Prostate gland (tissue), 2 donors: ENCODE measurements around the gene SRP68. TPM values are rescaled to one million over a fixed set of nuclear protein-coding genes. Genes with fewer than 3 reads are reported as not detected.

Experiments
- DNase-seq: peaks from one replicate; pipeline ENCODE4 v3.0.0-alpha.2; 2019; ENCODE audit warnings: low spot score
- H3K27ac ChIP-seq, 2 donors: fragments of 200-600 bp; sonication (generic); 2 replicates each; pipeline ENCODE4 v1.5.1; 2017 to 2019
- H3K27me3 ChIP-seq: fragments of 200-600 bp; sonication (generic); replicated peaks from 2 replicates; pipeline ENCODE4 v1.5.1; 2019; ENCODE audit not compliant: insufficient read depth
- H3K36me3 ChIP-seq, 2 donors: fragments of 200-600 bp; sonication (generic); 1 replicate in 1 of 2; 2 replicates in 1 of 2; pipeline versions ENCODE4 v1.5.1 to v1.8.1; 2017 to 2019
- H3K4me1 ChIP-seq: fragments of 200-600 bp; sonication (generic); replicated peaks from 2 replicates; pipeline ENCODE4 v1.5.1; 2019
- H3K4me3 ChIP-seq, 2 donors: fragments of 200-600 bp; sonication (generic); 2 replicates each; pipeline ENCODE4 v1.5.1; 2017 to 2019
- H3K9me3 ChIP-seq: fragments of 200-600 bp; sonication (generic); 2 replicates; pipeline ENCODE4 v1.5.1; 2017
- POLR2A ChIP-seq: fragments of 450-650 bp; IDR thresholded peaks from one replicate; pipeline ENCODE4 v1.6.1; 2016; ENCODE audit warnings: antibody characterized with exemption, mild to moderate bottlenecking
- POLR2AphosphoS5 ChIP-seq: sonication (generic); formaldehyde crosslinking; IDR thresholded peaks from one replicate; pipeline ENCODE4 v1.6.1; 2017; ENCODE audit warnings: antibody characterized with exemption
- WGBS: methylation state at CpG from one replicate; pipeline ENCODE4 v1.1.5; 2018; 5-methylcytosine and 5-hydroxymethylcytosine counted together
- intact Hi-C: fragments of 100-400 bp; cut with DNase I; formaldehyde crosslinking; loops from one replicate; pipeline ENCODE4 v1.14.2; 2022
- total RNA-seq, 2 donors: library from RNA; depleted of rRNA; stranded (reverse); fragments of >200 nt; gene quantifications; one replicate each; pipeline ENCODE4 v1.1.0, GENCODE V29; 2016
- TF ChIP-seq, protein P1 (sequence below), 4 experiments: fragments of 200-600 bp in 2 of 4; fragments of 450-650 bp in 2 of 4; sonication (generic) in 2 of 4; IDR thresholded peaks; 1 replicate in 3 of 4; 2 replicates in 1 of 4; pipeline ENCODE4 v1.5.1; 2016 to 2019; ENCODE audit warnings: antibody characterized with exemption in 4 of 4, mild to moderate bottlenecking in 2 of 4, moderate library complexity in 2 of 4

SRP68 gene
- total RNA-seq, 2 donors from 2014 or later: 33.5 to 51.2 TPM

DNA sequence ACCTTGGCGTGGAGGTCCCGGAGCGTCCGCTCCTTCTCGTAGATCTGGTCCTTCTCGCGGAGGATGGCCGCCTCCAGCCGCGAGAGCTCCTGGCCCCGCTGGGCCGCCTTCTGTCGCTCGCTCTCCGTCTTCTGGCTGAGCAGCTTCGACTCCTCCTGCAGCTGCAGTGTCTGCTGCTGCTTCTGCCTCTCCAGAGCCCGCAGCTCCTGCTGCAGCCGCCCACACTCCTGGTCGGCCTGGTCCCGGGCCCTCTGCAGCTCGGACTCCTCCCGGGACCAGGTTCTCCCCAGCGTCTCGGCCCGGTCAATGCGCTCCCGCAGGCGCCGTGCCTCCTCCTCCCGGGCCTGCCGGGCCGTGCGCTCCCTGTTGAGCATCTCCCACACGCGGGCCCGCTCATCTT, 64.1 kb downstream of the SRP68 start:
- TF ChIP-seq, protein P1, sequence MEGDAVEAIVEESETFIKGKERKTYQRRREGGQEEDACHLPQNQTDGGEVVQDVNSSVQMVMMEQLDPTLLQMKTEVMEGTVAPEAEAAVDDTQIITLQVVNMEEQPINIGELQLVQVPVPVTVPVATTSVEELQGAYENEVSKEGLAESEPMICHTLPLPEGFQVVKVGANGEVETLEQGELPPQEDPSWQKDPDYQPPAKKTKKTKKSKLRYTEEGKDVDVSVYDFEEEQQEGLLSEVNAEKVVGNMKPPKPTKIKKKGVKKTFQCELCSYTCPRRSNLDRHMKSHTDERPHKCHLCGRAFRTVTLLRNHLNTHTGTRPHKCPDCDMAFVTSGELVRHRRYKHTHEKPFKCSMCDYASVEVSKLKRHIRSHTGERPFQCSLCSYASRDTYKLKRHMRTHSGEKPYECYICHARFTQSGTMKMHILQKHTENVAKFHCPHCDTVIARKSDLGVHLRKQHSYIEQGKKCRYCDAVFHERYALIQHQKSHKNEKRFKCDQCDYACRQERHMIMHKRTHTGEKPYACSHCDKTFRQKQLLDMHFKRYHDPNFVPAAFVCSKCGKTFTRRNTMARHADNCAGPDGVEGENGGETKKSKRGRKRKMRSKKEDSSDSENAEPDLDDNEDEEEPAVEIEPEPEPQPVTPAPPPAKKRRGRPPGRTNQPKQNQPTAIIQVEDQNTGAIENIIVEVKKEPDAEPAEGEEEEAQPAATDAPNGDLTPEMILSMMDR (IDR thresholded peaks at IDR 0.05): no peak
- TF ChIP-seq POLR2AphosphoS5: no peak
- no peak for TF ChIP-seq POLR2A
- intact Hi-C loops: no loop called here
- peaks cover under 1% of the 10 kb centered on the region for H3K4me1 ChIP-seq
- no peak for DNase-seq
- H3K9me3 ChIP-seq: no peaks in the 10 kb centered on the region
- no peaks in the 10 kb centered on the region for H3K27me3 ChIP-seq
- H3K27ac ChIP-seq: no peak overlapping the region
- H3K36me3 ChIP-seq: no peaks in the 10 kb centered on the region
- H3K4me3 ChIP-seq: no peak overlapping the region
- 96% methylated on average over 36 of the region's 36 CpGs for WGBS

DNA sequence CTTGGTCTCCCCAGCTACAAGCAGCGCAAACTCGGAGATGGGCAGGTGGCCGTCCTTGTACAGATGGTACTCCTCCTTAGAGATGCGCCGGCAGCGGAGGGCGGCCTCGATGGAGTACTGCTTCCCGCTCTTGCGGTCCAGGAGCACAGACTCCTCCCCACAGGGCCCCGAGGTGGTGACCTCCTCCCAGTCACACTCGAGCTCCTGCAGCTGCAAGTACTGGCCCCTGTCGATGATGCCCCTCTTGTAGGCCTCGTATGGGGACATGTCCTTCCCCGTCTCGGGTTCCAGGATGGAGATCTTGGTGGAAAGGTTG, 64.5 kb downstream of the SRP68 start:
- no peak overlapping the region for H3K27ac ChIP-seq
- intact Hi-C loops: no loop called here
- DNase-seq: no peak
- H3K9me3 ChIP-seq: no peaks in the 10 kb centered on the region
- H3K36me3 ChIP-seq: no peaks in the 10 kb centered on the region
- no peaks in the 10 kb centered on the region for H3K27me3 ChIP-seq
- peaks cover 5% of the 10 kb centered on the region for H3K4me1 ChIP-seq
- H3K4me3 ChIP-seq: no peak overlapping the region
- no peak for TF ChIP-seq POLR2A
- TF ChIP-seq POLR2AphosphoS5: no peak
- TF ChIP-seq, protein P1 (IDR thresholded peaks at IDR 0.05): no peak
- WGBS: 78% methylated on average over 16 of the region's 16 CpGs

DNA sequence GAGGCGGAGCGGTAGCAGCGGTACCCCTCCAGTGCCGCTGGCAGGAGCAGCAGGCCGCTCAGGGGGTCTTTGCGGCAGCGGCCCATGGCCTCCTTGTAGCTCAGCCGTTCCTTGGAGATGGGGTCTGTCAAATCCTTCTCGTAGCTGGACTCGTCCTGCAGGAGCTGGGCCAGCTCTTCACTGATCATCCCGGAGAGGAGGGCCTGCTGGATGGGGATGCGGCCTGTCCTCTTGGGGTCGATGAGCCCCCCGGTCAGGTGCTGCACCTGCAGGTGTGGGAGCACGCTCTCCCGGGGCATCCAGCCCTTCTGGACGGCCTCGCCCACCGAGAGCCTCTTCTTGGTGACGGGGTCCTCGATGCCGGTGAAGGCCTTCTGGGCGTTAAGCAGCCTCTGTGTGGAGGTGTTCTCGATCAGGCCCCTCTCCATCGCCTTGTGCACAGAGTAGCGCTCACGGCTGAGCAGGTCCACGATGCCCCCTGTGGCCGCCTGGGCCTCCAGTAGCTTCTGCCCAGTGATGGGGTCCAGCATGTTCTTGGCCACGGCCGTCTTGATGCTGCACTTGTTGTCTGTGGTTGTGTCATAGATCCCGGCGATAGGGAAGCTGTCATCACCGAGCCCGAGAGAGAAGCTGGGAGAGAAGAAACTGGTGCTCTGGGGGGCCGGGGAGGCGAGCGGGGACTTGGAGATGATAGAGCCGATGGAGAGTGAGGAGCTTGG, 65.0 kb downstream of the SRP68 start:
- Histone ChIP-seq H3K27me3 (no peaks in the 10 kb centered on the region), H3K36me3 (no peaks in the 10 kb centered on the region), H3K4me1 (peaks cover 5% of the 10 kb centered on the region), H3K27ac (no peak overlapping the region), H3K4me3 (no peak overlapping the region), H3K9me3 (no peaks in the 10 kb centered on the region)
- 87% methylated on average over 39 of the region's 39 CpGs for WGBS
- intact Hi-C loops: no loop called here
- no peak for DNase-seq
- no peak for TF ChIP-seq POLR2A
- TF ChIP-seq POLR2AphosphoS5: no peak
- TF ChIP-seq, protein P1 (IDR thresholded peaks at IDR 0.05): no peak

GRCh38 chr17:76005263-76006149, 66.8 kb downstream of the SRP68 start:
- 38% methylated on average over 16 of the region's 16 CpGs for WGBS
- no peaks in the 10 kb centered on the region for H3K36me3 ChIP-seq
- peak; percentile 72 for DNase-seq

More at GRCh38 chr17:76005263-76006149, 66.8 kb downstream of the SRP68 start:
- Histone ChIP-seq H3K4me1 (peaks cover 10% of the 10 kb centered on the region), H3K4me3 (no peak overlapping the region), H3K9me3 (no peaks in the 10 kb centered on the region), H3K27ac (peak overlapping the region in 1 of 2 donors; percentile 71), H3K27me3 (no peaks in the 10 kb centered on the region)
- TF ChIP-seq POLR2AphosphoS5 (peak; percentile 59), POLR2A (no peak)
- TF ChIP-seq, protein P1 (IDR thresholded peaks at IDR 0.05): peak; percentile 32 to 88 (median 84)
- intact Hi-C loops: loop anchor here (2.0 kb wide), 1 partner anchor 101 kb away; the partner anchor contains the start of gene MRPL38
